ENCODE data around the gene LSR.
A peak's percentile ranks its signal among the peaks of the same experiment; 100 is the strongest.

Gene LSR

GRCh38 chr19:35267353-35267817 lies 18.6 kb downstream of the LSR start (continued):
- TF ChIP-seq, protein P1, sequence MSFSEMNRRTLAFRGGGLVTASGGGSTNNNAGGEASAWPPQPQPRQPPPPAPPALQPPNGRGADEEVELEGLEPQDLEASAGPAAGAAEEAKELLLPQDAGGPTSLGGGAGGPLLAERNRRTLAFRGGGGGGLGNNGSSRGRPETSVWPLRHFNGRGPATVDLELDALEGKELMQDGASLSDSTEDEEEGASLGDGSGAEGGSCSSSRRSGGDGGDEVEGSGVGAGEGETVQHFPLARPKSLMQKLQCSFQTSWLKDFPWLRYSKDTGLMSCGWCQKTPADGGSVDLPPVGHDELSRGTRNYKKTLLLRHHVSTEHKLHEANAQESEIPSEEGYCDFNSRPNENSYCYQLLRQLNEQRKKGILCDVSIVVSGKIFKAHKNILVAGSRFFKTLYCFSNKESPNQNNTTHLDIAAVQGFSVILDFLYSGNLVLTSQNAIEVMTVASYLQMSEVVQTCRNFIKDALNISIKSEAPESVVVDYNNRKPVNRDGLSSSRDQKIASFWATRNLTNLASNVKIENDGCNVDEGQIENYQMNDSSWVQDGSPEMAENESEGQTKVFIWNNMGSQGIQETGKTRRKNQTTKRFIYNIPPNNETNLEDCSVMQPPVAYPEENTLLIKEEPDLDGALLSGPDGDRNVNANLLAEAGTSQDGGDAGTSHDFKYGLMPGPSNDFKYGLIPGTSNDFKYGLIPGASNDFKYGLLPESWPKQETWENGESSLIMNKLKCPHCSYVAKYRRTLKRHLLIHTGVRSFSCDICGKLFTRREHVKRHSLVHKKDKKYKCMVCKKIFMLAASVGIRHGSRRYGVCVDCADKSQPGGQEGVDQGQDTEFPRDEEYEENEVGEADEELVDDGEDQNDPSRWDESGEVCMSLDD (tag by site-specific recombination; IDR thresholded peaks at IDR 0.05), result peak; percentile 51; the same call in 1 of the 2 replicates
- TF ChIP-seq PRDM6 (tag by site-specific recombination; IDR thresholded peaks at IDR 0.05), result no peak
- TF ChIP-seq GLI4 (tag by site-specific recombination; IDR thresholded peaks at IDR 0.05), result peak; percentile 38; the same call in 1 of the 2 replicates
- TF ChIP-seq ZNF843 (tag by site-specific recombination; IDR thresholded peaks at IDR 0.05), result peak; percentile 38
- TF ChIP-seq ZNF18 (tag by site-specific recombination; IDR thresholded peaks at IDR 0.05), result no peak
- TF ChIP-seq, protein P2, sequence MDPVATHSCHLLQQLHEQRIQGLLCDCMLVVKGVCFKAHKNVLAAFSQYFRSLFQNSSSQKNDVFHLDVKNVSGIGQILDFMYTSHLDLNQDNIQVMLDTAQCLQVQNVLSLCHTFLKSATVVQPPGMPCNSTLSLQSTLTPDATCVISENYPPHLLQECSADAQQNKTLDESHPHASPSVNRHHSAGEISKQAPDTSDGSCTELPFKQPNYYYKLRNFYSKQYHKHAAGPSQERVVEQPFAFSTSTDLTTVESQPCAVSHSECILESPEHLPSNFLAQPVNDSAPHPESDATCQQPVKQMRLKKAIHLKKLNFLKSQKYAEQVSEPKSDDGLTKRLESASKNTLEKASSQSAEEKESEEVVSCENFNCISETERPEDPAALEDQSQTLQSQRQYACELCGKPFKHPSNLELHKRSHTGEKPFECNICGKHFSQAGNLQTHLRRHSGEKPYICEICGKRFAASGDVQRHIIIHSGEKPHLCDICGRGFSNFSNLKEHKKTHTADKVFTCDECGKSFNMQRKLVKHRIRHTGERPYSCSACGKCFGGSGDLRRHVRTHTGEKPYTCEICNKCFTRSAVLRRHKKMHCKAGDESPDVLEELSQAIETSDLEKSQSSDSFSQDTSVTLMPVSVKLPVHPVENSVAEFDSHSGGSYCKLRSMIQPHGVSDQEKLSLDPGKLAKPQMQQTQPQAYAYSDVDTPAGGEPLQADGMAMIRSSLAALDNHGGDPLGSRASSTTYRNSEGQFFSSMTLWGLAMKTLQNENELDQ (tag by site-specific recombination; IDR thresholded peaks at IDR 0.05; ENCODE audit: low read depth), result no peak
- no peak for TF ChIP-seq IKZF3 (tag by site-specific recombination; IDR thresholded peaks at IDR 0.05)
- 0 out of 2 replicates have a peak, but pooled peaks have one; percentile 45 for TF ChIP-seq ZNF792 (tag by site-specific recombination; IDR thresholded peaks at IDR 0.05)
- 0 out of 2 replicates have a peak, but pooled peaks have one; percentile 47 for TF ChIP-seq ZBTB17 (tag by site-specific recombination; IDR thresholded peaks at IDR 0.05)
- TF ChIP-seq ZSCAN23 (tag by site-specific recombination; IDR thresholded peaks at IDR 0.05), result no peak
- peak; percentile 74 for TF ChIP-seq SP2 (tag by site-specific recombination; IDR thresholded peaks at IDR 0.05)
- peak; percentile 13; the same call in 1 of the 2 replicates for TF ChIP-seq ZNF777 (tag by site-specific recombination; IDR thresholded peaks at IDR 0.05; ENCODE audit: borderline replicate concordance)
- TF ChIP-seq ZNF560 (tag by site-specific recombination; IDR thresholded peaks at IDR 0.05; ENCODE audit: borderline replicate concordance), result no peak
- TF ChIP-seq, protein P3, sequence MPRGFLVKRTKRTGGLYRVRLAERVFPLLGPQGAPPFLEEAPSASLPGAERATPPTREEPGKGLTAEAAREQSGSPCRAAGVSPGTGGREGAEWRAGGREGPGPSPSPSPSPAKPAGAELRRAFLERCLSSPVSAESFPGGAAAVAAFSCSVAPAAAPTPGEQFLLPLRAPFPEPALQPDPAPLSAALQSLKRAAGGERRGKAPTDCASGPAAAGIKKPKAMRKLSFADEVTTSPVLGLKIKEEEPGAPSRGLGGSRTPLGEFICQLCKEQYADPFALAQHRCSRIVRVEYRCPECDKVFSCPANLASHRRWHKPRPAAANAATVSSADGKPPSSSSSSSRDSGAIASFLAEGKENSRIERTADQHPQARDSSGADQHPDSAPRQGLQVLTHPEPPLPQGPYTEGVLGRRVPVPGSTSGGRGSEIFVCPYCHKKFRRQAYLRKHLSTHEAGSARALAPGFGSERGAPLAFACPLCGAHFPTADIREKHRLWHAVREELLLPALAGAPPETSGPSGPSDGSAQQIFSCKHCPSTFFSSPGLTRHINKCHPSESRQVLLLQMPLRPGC (tag by site-specific recombination; IDR thresholded peaks at IDR 0.05), result peak; percentile 34; the same call in 1 of the 2 replicates
- peak; percentile 6; the same call in 1 of the 2 replicates for TF ChIP-seq KLF9 (tag by site-specific recombination; IDR thresholded peaks at IDR 0.05; ENCODE audit: low read depth)
- TF ChIP-seq ZFP37 (tag by site-specific recombination; IDR thresholded peaks at IDR 0.05), result peak; percentile 76
- TF ChIP-seq ZBTB1 (tag by site-specific recombination; IDR thresholded peaks at IDR 0.05), result no peak
- TF ChIP-seq ZFP69B (tag by site-specific recombination; IDR thresholded peaks at IDR 0.05), result peak; percentile 45; the same call in 1 of the 2 replicates
- TF ChIP-seq BCL11B (tag by site-specific recombination; IDR thresholded peaks at IDR 0.05; ENCODE audit: low read depth), result peak; percentile 66
